K562 (cell line): ENCODE results near the gene ACAP2. TPM values are rescaled to one million over a fixed set of nuclear protein-coding genes. Genes with fewer than 3 reads are reported as not detected.
A peak's percentile ranks its signal among the peaks of the same experiment; 100 is the strongest.
"Not testable (repeated sequence)": the region's sequence is repeated elsewhere in the genome, so short reads cannot be mapped to it uniquely, and the experiment has no call there.

Experiments used
- ATAC-seq: fragments of 200-7000 bp; cut with Tn5 transposase; 3 replicates; pipeline ENCODE4 v1.9.1; 2020; ENCODE audit warnings: moderate library complexity
- BruUV-seq: library from RNA; stranded (reverse); fragments of 400-500 nt; replicated peaks from 2 replicates; lab custom pipeline; 2021; lab: Mats Ljungman, UMichigan
- CTCF ChIA-PET: fragments of 300-600 bp; formaldehyde crosslinking; extraction: SDS; loops from one replicate; lab custom pipeline; 2021; ENCODE audit warnings: low intra/inter-chr PET ratio; lab: Yijun Ruan, JAX
- POLR2A ChIA-PET: fragments of 300-600, 350-650 bp; sonication (Branson Sonifier 250); formaldehyde crosslinking; extraction: SDS; loops from one replicate; lab custom pipeline; 2021; ENCODE audit warnings: antibody characterized with exemption, inconsistent platforms; lab: Yijun Ruan, JAX
- DNase-seq, 4 experiments: peaks; one replicate each; pipeline versions ENCODE4 v3.0.0 to v3.0.0-alpha.2; 2011 to 2018; ENCODE audit warnings: low spot score in 3 of 4, mixed read lengths in 3 of 4; ENCODE audit errors: extremely low read depth in 1 of 4
- FAIRE-seq: peaks from 2 replicates; lab custom pipeline; 2011; peaks lifted over from hg19 to GRCh38; lab: Jason Lieb, UNC
- H2AFZ ChIP-seq: 2 replicates; pipeline ENCODE4 v1.6.0; 2011; ENCODE audit warnings: low read depth, low read length, control low read depth, inconsistent platforms
- H3K27ac ChIP-seq: fragments of 200-600 bp; 3 replicates; pipeline ENCODE4 v1.8.0; 2011; ENCODE audit warnings: low read depth, mild to moderate bottlenecking, control low read depth, inconsistent platforms, low read length, moderate library complexity, mixed read lengths; ENCODE audit errors: extremely low read depth
- H3K27me3 ChIP-seq, 2 experiments: fragments of 300-600 bp in 1 of 2; 2 replicates in 1 of 2; 3 replicates in 1 of 2; pipeline versions ENCODE4 v1.6.0 to v1.8.0; 2011; ENCODE audit warnings: inconsistent platforms in 2 of 2, low read length in 2 of 2, mild to moderate bottlenecking in 1 of 2, mixed read lengths in 1 of 2, moderate library complexity in 1 of 2; ENCODE audit not compliant: control insufficient read depth in 2 of 2, insufficient read depth in 2 of 2
- H3K36me3 ChIP-seq: fragments of 300-600 bp; 3 replicates; pipeline ENCODE4 v1.8.0; 2011; ENCODE audit warnings: mild to moderate bottlenecking, low read length, inconsistent platforms; ENCODE audit not compliant: control insufficient read depth, insufficient read depth
- H3K4me1 ChIP-seq, 2 experiments: fragments of 200-600 bp in 1 of 2; replicated peaks in 1 of 2; 2 replicates in 1 of 2; 3 replicates in 1 of 2; pipeline versions ENCODE4 v1.5.1 to v1.8.0; 2011; ENCODE audit warnings: inconsistent platforms in 2 of 2, low read length in 2 of 2, mild to moderate bottlenecking in 1 of 2, mixed read lengths in 1 of 2, moderate library complexity in 1 of 2; ENCODE audit not compliant: control insufficient read depth in 2 of 2, insufficient read depth in 2 of 2
- H3K4me2 ChIP-seq: 2 replicates; pipeline ENCODE4 v1.6.1; 2011; ENCODE audit warnings: low read length, control low read depth, inconsistent platforms, mixed read lengths; ENCODE audit not compliant: insufficient read depth
- H3K4me3 ChIP-seq: fragments of 200-600 bp; sonication (generic), shearing (Covaris generic); 2 replicates; pipeline ENCODE4 v1.5.1; 2016; ENCODE audit warnings: control low read depth, inconsistent platforms
- H3K79me2 ChIP-seq: fragments of 200-600 bp; 3 replicates; pipeline ENCODE4 v1.8.0; 2011; ENCODE audit warnings: low read length, inconsistent platforms; ENCODE audit not compliant: control insufficient read depth, insufficient read depth
- H3K9ac ChIP-seq, 2 experiments: 2 replicates each; pipeline versions ENCODE4 v1.6.0 to v1.6.1; 2011; ENCODE audit warnings: low read depth in 2 of 2, low read length in 2 of 2, control low read depth in 1 of 2, inconsistent platforms in 1 of 2, mild to moderate bottlenecking in 1 of 2, mixed read lengths in 1 of 2; ENCODE audit not compliant: insufficient read depth in 1 of 2
- H3K9me1 ChIP-seq: one replicate; pipeline ENCODE4 v1.6.0; 2011; ENCODE audit warnings: inconsistent platforms, mild to moderate bottlenecking, low read length, moderate library complexity; ENCODE audit not compliant: control insufficient read depth, insufficient read depth
- H3K9me3 ChIP-seq: replicated peaks from 2 replicates; pipeline ENCODE4 v1.5.1; 2011; ENCODE audit warnings: low read depth, low read length, inconsistent platforms; ENCODE audit not compliant: control insufficient read depth, insufficient read depth
- H4K20me1 ChIP-seq: replicated peaks from 2 replicates; pipeline ENCODE4 v1.6.1; 2011; ENCODE audit warnings: low read length, inconsistent platforms, mixed read lengths; ENCODE audit not compliant: control insufficient read depth, insufficient read depth
- ADNP ChIP-seq: fragments of 200-800 bp; sonication (Bioruptor generic); IDR thresholded peaks from 2 replicates; pipeline ENCODE4 v1.6.1; 2016; ENCODE audit warnings: missing genetic modification characterization, missing compliant biosample characterization
- BCOR ChIP-seq: fragments of 450-650 bp; IDR thresholded peaks from 2 replicates; pipeline ENCODE4 v1.6.1; 2016
- HDAC2 ChIP-seq: fragments of 450-650 bp; IDR thresholded peaks from 2 replicates; pipeline ENCODE4 v1.6.1; 2016; ENCODE audit warnings: mild to moderate bottlenecking
- KDM1A ChIP-seq, 2 experiments: fragments of 450-650 bp; IDR thresholded peaks; 2 replicates each; pipeline ENCODE4 v1.6.1; 2016; ENCODE audit warnings: mild to moderate bottlenecking in 2 of 2
- MEF2D ChIP-seq: conservative IDR thresholded peaks from 2 replicates; pipeline ENCODE4 v1.6.1; 2016; ENCODE audit warnings: low read depth, missing genetic modification characterization, missing compliant biosample characterization
- SMARCA5 ChIP-seq: fragments of 450-650 bp; IDR thresholded peaks from 2 replicates; pipeline ENCODE4 v1.6.1; 2016
- TRIM24 ChIP-seq, 2 experiments: fragments of 450-650 bp; IDR thresholded peaks; 2 replicates each; pipeline ENCODE4 v1.6.1; 2016
- ZFP1 ChIP-seq: fragments of 450-650 bp; formaldehyde crosslinking; IDR thresholded peaks from 2 replicates; pipeline ENCODE4 v1.4.0; 2020; ENCODE audit warnings: mild to moderate bottlenecking, mixed read lengths
- ZNF146 ChIP-seq: IDR thresholded peaks from one replicate; pipeline ENCODE4 v1.6.1; 2018; ENCODE audit warnings: missing compliant biosample characterization; ENCODE audit not compliant: unreplicated experiment
- WGBS: fragments of 100-300 bp; shearing (Covaris generic); methylation state at CpG from one replicate; pipeline ENCODE4 v1.1.6; 2016; ENCODE audit warnings: low coverage, mixed read lengths; ENCODE audit not compliant: insufficient coverage; ENCODE audit errors: missing lambda C conversion rate; 5-methylcytosine and 5-hydroxymethylcytosine counted together
- in situ Hi-C: fragments of 300-500 bp; cut with MboI; formaldehyde crosslinking; loops from 4 replicates; pipeline ENCODE4 v1.15.0; 2018; ENCODE audit warnings: inconsistent platforms, mixed read lengths
- intact Hi-C: fragments of 100-400 bp; cut with micrococcal nuclease; formaldehyde crosslinking; loops from 2 replicates; pipeline ENCODE4 v1.14.2; 2022
- polyA plus RNA-seq, 8 experiments: library from polyadenylated mRNA; depleted of rRNA in 4 of 8; stranded (reverse) in 5 of 8; unstranded in 3 of 8; fragments of >200 nt; fragmentation: Nextera tagmentation in 2 of 8; fragmentation: Illumina TruSeq in 1 of 8; extraction: Ambion mirVana in 2 of 8; extraction: Trizol in 1 of 8; gene quantifications; 2 replicates each; pipeline versions ENCODE4 v1.2.1 to v1.2.3, GENCODE V29; 2011 to 2014; ENCODE audit warnings: inconsistent platforms in 1 of 8, missing spikeins in 1 of 8
- total RNA-seq, 7 experiments: library from RNA; depleted of rRNA in 6 of 7; stranded (reverse); fragments of >200 nt in 6 of 7; fragmentation: Illumina TruSeq in 2 of 7; extraction: Trizol in 2 of 7; gene quantifications; 2 replicates each; pipeline versions ENCODE4 v1.2.1 to v1.2.3, GENCODE V29; 2011 to 2021; ENCODE audit warnings: low replicate concordance in 1 of 7

ACAP2 gene
- total and polyA plus RNA-seq, 9 of the 15 experiments (the other 6 are each of a cell fraction or from before 2014, with no cell fraction given): 10.6 to 52.7 (median 34.4) TPM

DNA sequence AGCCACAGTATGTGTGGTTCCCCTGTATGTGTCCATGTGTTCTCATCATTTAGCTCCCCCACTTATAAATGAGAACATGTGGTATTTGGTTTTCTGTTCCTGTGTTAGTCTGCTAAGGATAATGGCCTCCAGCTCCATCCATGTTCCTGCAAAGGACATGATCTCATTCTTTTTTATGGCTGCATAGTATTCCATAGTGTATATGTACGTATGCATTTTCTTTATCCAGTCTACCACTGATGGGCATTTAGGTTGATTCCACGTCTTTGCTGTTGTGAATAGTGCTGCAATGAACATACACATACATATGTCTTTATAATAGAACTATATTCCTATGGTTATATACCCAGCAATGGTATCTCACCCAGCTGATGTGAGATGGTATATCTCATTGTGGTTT lies 88.8 kb downstream of the ACAP2 start:
- H3K4me1 ChIP-seq: peaks cover 3 to 12% of the 10 kb centered on the region in 2 experiments; a peak in 3 of 5 replicates
- H3K27ac ChIP-seq, BruUV-seq, H3K27me3 ChIP-seq, H3K9me1 ChIP-seq, POLR2A ChIA-PET, H2AFZ ChIP-seq, intact Hi-C loops, ATAC-seq, in situ Hi-C loops, DNase-seq, H3K9ac ChIP-seq, FAIRE-seq, H3K9me3 ChIP-seq, H4K20me1 ChIP-seq, H3K4me3 ChIP-seq, H3K4me2 ChIP-seq, CTCF ChIA-PET, H3K36me3 ChIP-seq: not testable (repeated sequence)
- WGBS: 93% methylated on average over 1 of the region's 2 CpGs
- H3K79me2 ChIP-seq: peaks cover 12% of the 10 kb centered on the region; the same call in 2 of the 3 replicates
- peak; percentile 64 for TF ChIP-seq ZFP1
- peak; percentile 94 for TF ChIP-seq ZNF146 (CRISPR knock-in tag)
- peak; percentile 46; the same call in 1 of the 2 replicates for TF ChIP-seq ADNP
- peak; percentile 81; the same call in 1 of the 2 replicates for TF ChIP-seq BCOR
- TF ChIP-seq KDM1A (IDR thresholded peaks at IDR 0.05): peak in 1 of 2 experiments; percentile 52; a peak in 1 of 4 replicates
- TF ChIP-seq HDAC2: peak; percentile 19; the same call in 1 of the 2 replicates
- 0 out of 2 replicates have a peak, but pooled peaks have one; percentile 31 for TF ChIP-seq MEF2D (tag)
- TF ChIP-seq SMARCA5: peak; percentile 28; the same call in 1 of the 2 replicates
- peak in 1 of 2 experiments; percentile 25; a peak in 1 of 4 replicates for TF ChIP-seq TRIM24 (IDR thresholded peaks at IDR 0.05)
